ENCODE measurements around the gene ANO10. TPM values are rescaled to one million over a fixed set of nuclear protein-coding genes. Genes with fewer than 3 reads are reported as not detected.

ANO10 gene
- total and polyA plus RNA-seq, 2 of the 8 experiments (the other 6 are each of a cell fraction or from before 2014, with no cell fraction given), result 38.0 to 53.2 TPM

DNA sequence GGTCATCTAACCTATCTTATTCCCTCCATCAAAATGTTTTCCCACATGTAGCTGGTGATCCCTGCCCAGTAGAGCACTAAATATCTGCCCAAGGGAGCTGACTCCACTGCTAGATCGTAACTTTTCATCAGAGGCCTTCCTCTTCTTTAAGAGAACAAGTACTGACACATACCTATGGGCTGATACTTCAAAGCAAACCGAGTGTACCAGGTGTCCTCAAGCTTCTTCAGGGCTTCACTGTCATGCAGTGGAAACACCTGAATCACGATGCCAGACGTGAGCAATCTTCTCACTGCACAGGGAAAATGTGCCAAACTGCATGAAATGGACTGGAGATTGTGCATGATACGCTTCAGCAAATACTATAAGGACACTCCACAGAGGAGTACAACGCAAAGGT, 41.6 kb downstream of the ANO10 start (continued):
- TF ChIP-seq PHF8 (conservative IDR thresholded peaks at IDR 0.05; ENCODE audit: low read depth, low read length) (no peak), NANOG (IDR thresholded peaks at IDR 0.05; ENCODE audit: insufficient read depth, low read depth, low read length, poor library complexity, severe bottlenecking) (no peak), BACH1 (IDR thresholded peaks at IDR 0.05; ENCODE audit: low read length) (no peak), TAF1 (IDR thresholded peaks at IDR 0.05; ENCODE audit: low read depth, low read length) (no peak), KDM5A (IDR thresholded peaks at IDR 0.05; ENCODE audit: low read length) (no peak), SUZ12 (IDR thresholded peaks at IDR 0.05; ENCODE audit: low read length) (no peak), YY1 (IDR thresholded peaks at IDR 0.05; ENCODE audit: low read depth, low read length) (no peak), RXRA (IDR thresholded peaks at IDR 0.05; ENCODE audit: insufficient read depth, low read depth, low read length) (no peak), BCL11A (IDR thresholded peaks at IDR 0.05; ENCODE audit: low read depth in 2 of 2, low read length in 2 of 2) (no peak), RFX5 (IDR thresholded peaks at IDR 0.05; ENCODE audit: borderline replicate concordance, low read depth, low read length) (no peak)

Measured in H1 (cell line).